ENCODE results near the gene GOLGA6C. TPM values are rescaled to one million over a fixed set of nuclear protein-coding genes. Genes with fewer than 3 reads are reported as not detected.
"Not testable (repeated sequence)": the region's sequence is repeated elsewhere in the genome, so short reads cannot be mapped to it uniquely, and the experiment has no call there.

GOLGA6C gene
- total and polyA plus RNA-seq, 9 donors, result not detected

DNA sequence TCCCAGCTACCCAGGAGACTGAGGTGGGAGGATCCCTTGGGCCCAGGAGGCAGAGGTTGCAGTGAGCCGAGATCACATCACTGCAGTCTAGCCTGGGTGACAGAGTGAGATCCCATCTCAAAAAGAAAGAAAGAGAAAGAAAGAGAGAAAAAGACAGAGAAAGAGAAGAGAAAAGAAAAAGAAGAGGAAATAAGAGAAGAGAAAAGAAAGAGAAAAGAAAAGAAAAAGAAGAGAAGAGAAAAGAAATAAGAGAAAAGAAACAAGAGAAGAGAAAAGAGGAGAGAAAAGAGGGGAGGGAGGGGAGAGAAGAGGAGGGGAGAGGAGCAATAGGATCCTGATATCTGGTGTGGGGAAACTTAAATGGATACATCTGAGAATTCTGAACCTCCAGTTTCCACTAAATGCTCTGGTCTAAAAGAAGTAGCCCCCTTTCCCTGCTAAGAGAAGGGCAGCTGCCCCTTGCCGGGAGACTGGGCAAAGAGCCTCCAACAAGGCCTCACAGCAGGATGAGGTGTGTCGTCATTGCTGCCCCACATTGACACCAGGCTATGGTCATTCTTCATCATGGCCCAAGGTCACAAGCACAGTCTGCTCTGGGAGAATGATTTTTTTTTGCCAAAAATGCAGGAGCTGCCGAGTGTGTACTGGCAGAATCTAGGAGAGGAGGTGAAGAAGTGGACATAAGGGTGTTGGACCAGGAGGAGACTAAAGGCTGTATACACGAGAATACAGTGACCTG, 56.6 kb downstream of the GOLGA6C start:
- H3K36me3 ChIP-seq, result no peaks in the 10 kb centered on the region
- intact Hi-C loops (cut with DNase I), result loop anchor here in 1 of 4 donors (10.0 kb wide), 1 partner anchor 80 kb away; no protein-coding TSS in a partner anchor
- WGBS, 3 donors, result 61 to 68% (median 64%) methylated on average over 5 of the region's 5 CpGs
- H3K4me1 ChIP-seq (ENCODE audit: insufficient read depth), result no peaks in the 10 kb centered on the region
- no peak for TF ChIP-seq EP300 (IDR thresholded peaks at IDR 0.05)
- TF ChIP-seq, protein P1, sequence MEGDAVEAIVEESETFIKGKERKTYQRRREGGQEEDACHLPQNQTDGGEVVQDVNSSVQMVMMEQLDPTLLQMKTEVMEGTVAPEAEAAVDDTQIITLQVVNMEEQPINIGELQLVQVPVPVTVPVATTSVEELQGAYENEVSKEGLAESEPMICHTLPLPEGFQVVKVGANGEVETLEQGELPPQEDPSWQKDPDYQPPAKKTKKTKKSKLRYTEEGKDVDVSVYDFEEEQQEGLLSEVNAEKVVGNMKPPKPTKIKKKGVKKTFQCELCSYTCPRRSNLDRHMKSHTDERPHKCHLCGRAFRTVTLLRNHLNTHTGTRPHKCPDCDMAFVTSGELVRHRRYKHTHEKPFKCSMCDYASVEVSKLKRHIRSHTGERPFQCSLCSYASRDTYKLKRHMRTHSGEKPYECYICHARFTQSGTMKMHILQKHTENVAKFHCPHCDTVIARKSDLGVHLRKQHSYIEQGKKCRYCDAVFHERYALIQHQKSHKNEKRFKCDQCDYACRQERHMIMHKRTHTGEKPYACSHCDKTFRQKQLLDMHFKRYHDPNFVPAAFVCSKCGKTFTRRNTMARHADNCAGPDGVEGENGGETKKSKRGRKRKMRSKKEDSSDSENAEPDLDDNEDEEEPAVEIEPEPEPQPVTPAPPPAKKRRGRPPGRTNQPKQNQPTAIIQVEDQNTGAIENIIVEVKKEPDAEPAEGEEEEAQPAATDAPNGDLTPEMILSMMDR (IDR thresholded peaks at IDR 0.05), result no peak
- TF ChIP-seq POLR2A (IDR thresholded peaks at IDR 0.05), result no peak
- DNase-seq, result no peak
- H3K27ac ChIP-seq, result no peak overlapping the region
- H3K9me3 ChIP-seq, result no peaks in the 10 kb centered on the region
- H3K4me3 ChIP-seq, result no peak overlapping the region
- no peaks in the 10 kb centered on the region for H3K27me3 ChIP-seq

DNA sequence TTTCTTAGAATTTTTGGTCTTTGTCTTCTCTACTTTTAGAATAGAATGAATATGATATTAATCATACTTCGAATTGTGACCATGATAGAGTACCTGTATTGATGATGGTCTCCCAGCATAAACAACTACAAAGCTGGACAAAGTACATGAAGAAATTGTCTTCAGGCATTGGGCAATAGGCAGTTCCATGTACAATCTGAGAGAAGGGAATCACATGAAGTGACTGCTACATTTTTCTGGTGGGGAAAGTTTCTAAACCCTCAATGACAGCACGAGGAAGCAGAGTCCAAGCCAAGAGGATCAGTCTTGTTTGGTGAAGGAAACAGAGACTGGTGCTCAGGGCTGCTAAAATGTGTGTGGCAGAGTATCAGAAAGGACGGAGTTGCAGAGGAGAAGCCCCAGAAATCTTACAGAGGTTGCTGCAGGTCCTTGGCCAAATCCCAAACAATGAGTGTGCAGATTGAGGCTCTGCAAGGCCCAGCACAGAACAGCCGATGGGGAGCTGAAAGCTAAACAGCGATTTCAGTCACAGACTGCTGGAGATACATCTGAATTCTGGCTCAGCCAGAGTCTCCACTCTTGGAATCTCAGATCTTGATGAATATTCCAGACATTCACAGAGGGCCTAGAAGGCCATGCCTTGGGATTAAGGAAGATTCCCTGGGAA, 61.2 kb downstream of the GOLGA6C start:
- intact Hi-C loops (cut with DNase I), result loop anchor here in 1 of 4 donors (10.0 kb wide), 1 partner anchor 85 kb away; no protein-coding TSS in a partner anchor
- not testable (repeated sequence) for H3K27me3 ChIP-seq; H3K27ac ChIP-seq; H3K4me3 ChIP-seq; H3K9me3 ChIP-seq; DNase-seq; H3K36me3 ChIP-seq; H3K4me1 ChIP-seq (ENCODE audit: insufficient read depth)
- 79 to 89% (median 86%) methylated on average over 5 of the region's 5 CpGs for WGBS, 3 donors

Small RNA genes lying within 50 kb of the gene (small RNA-seq; reads per million reads assigned to genes)
- not detected for gene AC068338.1
- not detected for gene RN7SL327P
- gene RN7SL489P, result not detected

Other genes starting within 250 kb of the GOLGA6C start
- 10 to 100 TPM in 3 of 7 donors, 1 to 10 TPM in 4; 7.9 to 20.6 (median 9.7) TPM for gene PPCDC, start 234.7 kb upstream of the GOLGA6C start, total RNA-seq
- gene PPCDC, start 234.7 kb upstream of the GOLGA6C start, polyA plus RNA-seq, result 10 to 100 TPM in 1 of 2 donors, 1 to 10 TPM in 1; 4.0 to 13.4 TPM
- gene C15orf39, start 56.5 kb upstream of the GOLGA6C start, total RNA-seq, result 10 to 100 TPM; 16.8 to 66.1 (median 46.4) TPM
- gene C15orf39, start 56.5 kb upstream of the GOLGA6C start, polyA plus RNA-seq, result 10 to 100 TPM in 1 of 2 donors, 1 to 10 TPM in 1; 4.8 to 19.5 TPM
- under 1 TPM in 2 of 7 donors, not detected in 5; 0.07 to 0.10 TPM for gene GOLGA6D, start 24.5 kb downstream of the GOLGA6C start, total RNA-seq
- under 1 TPM in 1 of 2 donors, not detected in 1; 0.02 TPM for gene GOLGA6D, start 24.5 kb downstream of the GOLGA6C start, polyA plus RNA-seq
- gene COMMD4, start 77.7 kb downstream of the GOLGA6C start, total RNA-seq, result 10 to 100 TPM; 26.2 to 48.6 (median 42.0) TPM
- gene COMMD4, start 77.7 kb downstream of the GOLGA6C start, polyA plus RNA-seq, result 10 to 100 TPM; 12.1 to 67.9 TPM
- 10 to 100 TPM; 21.2 to 80.2 (median 36.1) TPM for gene NEIL1, start 88.7 kb downstream of the GOLGA6C start, total RNA-seq
- gene NEIL1, start 88.7 kb downstream of the GOLGA6C start, polyA plus RNA-seq, result 10 to 100 TPM in 1 of 2 donors, 1 to 10 TPM in 1; 8.1 to 31.5 TPM
- 100 to 1,000 TPM; 166 to 277 (median 223) TPM for gene MAN2C1, start 110.3 kb downstream of the GOLGA6C start, total RNA-seq
- gene MAN2C1, start 110.3 kb downstream of the GOLGA6C start, polyA plus RNA-seq, result 100 to 1,000 TPM in 1 of 2 donors, 10 to 100 TPM in 1; 48.9 to 247 TPM
- gene SIN3A, start 193.4 kb downstream of the GOLGA6C start, total RNA-seq, result 100 to 1,000 TPM in 4 of 7 donors, 10 to 100 TPM in 3; 40.1 to 115 (median 103) TPM
- gene SIN3A, start 193.4 kb downstream of the GOLGA6C start, polyA plus RNA-seq, result 10 to 100 TPM; 29.3 to 50.6 TPM

All from ovary (tissue), 9 donors.